Esophagus muscularis mucosa (tissue), 4 donors: ENCODE results near the gene SPAAR. TPM values are rescaled to one million over a fixed set of nuclear protein-coding genes. Genes with fewer than 3 reads are reported as not detected.

Experiments used
- DNase-seq: peaks from one replicate; pipeline ENCODE4 v3.0.0-alpha.2; 2017; ENCODE audit errors: extremely low spot score
- H3K27ac ChIP-seq, 4 donors: fragments of 200-600 bp; sonication (generic); replicated peaks in 1 of 4; 1 replicate in 3 of 4; 2 replicates in 1 of 4; pipeline ENCODE4 v1.5.1; 2016 to 2019; ENCODE audit warnings: mild to moderate bottlenecking in 1 of 4
- H3K27me3 ChIP-seq, 4 donors: fragments of 200-600 bp; sonication (generic); one replicate each; pipeline versions ENCODE4 v1.5.1 to v1.6.0; 2016 to 2019
- H3K36me3 ChIP-seq, 4 donors: fragments of 200-600 bp; sonication (generic); one replicate each; pipeline ENCODE4 v1.5.1; 2016 to 2019
- H3K4me1 ChIP-seq, 4 donors: fragments of 200-600 bp; sonication (generic); one replicate each; pipeline ENCODE4 v1.5.1; 2016 to 2019
- H3K4me3 ChIP-seq, 4 donors: fragments of 200-600 bp; sonication (generic); 1 replicate in 2 of 4; 2 replicates in 2 of 4; pipeline ENCODE4 v1.5.1; 2016 to 2019; ENCODE audit warnings: mild to moderate bottlenecking in 4 of 4, moderate library complexity in 1 of 4
- H3K9me3 ChIP-seq, 4 donors: fragments of 200-600 bp; sonication (generic); 1 replicate in 3 of 4; 2 replicates in 1 of 4; pipeline ENCODE4 v1.5.1; 2016 to 2019
- EP300 ChIP-seq: sonication (generic); formaldehyde crosslinking; IDR thresholded peaks from one replicate; pipeline ENCODE4 v1.6.1; 2017; ENCODE audit warnings: antibody characterized with exemption
- POLR2A ChIP-seq: fragments of 450-650 bp; IDR thresholded peaks from one replicate; pipeline ENCODE4 v1.6.1; 2017; ENCODE audit warnings: antibody characterized with exemption, moderate library complexity, mild to moderate bottlenecking, low read depth
- POLR2AphosphoS5 ChIP-seq, 2 donors: sonication (generic); formaldehyde crosslinking; IDR thresholded peaks; one replicate each; pipeline ENCODE4 v1.6.1; 2017; ENCODE audit warnings: antibody characterized with exemption in 2 of 2
- WGBS: methylation state at CpG from one replicate; pipeline ENCODE4 v1.1.5; 2018; 5-methylcytosine and 5-hydroxymethylcytosine counted together
- intact Hi-C: fragments of 100-400 bp; cut with DNase I; formaldehyde crosslinking; loops from one replicate; pipeline ENCODE4 v1.15.1; 2023
- total RNA-seq, 4 donors: library from RNA; depleted of rRNA; stranded (reverse); fragments of >200 nt; gene quantifications; one replicate each; pipeline versions ENCODE4 v1.1.0 to v1.2.1, GENCODE V29; 2016
- TF ChIP-seq, protein P1 (sequence below), 3 experiments: fragments of 200-600 bp in 2 of 3; fragments of 450-650 bp in 1 of 3; sonication (generic) in 2 of 3; IDR thresholded peaks; one replicate each; pipeline ENCODE4 v1.5.1; 2017 to 2019; ENCODE audit warnings: antibody characterized with exemption in 3 of 3, mild to moderate bottlenecking in 2 of 3, moderate library complexity in 1 of 3

The SPAAR gene
- total RNA-seq, 4 donors from 2014 or later = 2.1 to 5.7 (median 2.8) TPM

- Histone ChIP-seq H3K27me3 (peaks cover 0 to 20% (median 0%) of the 10 kb centered on the region in 4 donors), H3K36me3 (no peaks in the 10 kb centered on the region), H3K4me1 (no peaks in the 10 kb centered on the region), H3K4me3 (no peak overlapping the region), H3K9me3 (no peaks in the 10 kb centered on the region), H3K27ac (no peak overlapping the region)
- TF ChIP-seq POLR2AphosphoS5 (IDR thresholded peaks at IDR 0.05) (no peak), POLR2A (no peak), EP300 (no peak)
- TF ChIP-seq, protein P1, sequence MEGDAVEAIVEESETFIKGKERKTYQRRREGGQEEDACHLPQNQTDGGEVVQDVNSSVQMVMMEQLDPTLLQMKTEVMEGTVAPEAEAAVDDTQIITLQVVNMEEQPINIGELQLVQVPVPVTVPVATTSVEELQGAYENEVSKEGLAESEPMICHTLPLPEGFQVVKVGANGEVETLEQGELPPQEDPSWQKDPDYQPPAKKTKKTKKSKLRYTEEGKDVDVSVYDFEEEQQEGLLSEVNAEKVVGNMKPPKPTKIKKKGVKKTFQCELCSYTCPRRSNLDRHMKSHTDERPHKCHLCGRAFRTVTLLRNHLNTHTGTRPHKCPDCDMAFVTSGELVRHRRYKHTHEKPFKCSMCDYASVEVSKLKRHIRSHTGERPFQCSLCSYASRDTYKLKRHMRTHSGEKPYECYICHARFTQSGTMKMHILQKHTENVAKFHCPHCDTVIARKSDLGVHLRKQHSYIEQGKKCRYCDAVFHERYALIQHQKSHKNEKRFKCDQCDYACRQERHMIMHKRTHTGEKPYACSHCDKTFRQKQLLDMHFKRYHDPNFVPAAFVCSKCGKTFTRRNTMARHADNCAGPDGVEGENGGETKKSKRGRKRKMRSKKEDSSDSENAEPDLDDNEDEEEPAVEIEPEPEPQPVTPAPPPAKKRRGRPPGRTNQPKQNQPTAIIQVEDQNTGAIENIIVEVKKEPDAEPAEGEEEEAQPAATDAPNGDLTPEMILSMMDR (IDR thresholded peaks at IDR 0.05) = no peak
- DNase-seq = peak; percentile 66
- 91% methylated on average over 4 of the region's 4 CpGs for WGBS
- intact Hi-C loops = no loop called here
Measured at GRCh38 chr9:35867538-35867937, 41.8 kb upstream of the SPAAR start.

DNA sequence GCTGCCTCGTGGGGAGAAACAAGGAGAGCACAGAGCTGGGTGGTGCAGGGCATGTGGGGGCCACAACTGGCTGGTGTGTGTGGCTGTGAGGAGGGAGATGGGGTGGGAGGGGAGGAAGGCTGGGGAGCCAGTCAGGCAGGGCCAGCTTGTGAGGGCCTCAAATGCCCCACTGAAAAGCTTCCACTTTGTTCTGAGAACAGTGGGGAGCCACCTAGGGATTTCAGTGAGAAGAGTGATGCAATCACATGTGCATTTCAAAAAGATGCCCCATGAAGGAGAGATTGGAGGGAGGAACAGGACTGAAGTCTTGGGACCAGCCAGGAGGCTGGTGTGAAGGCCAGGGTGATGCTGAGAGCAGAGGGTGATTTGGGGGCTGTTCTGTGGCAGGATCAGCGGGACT, 40.4 kb upstream of the SPAAR start:
- 81% methylated on average over 2 of the region's 2 CpGs for WGBS
- TF ChIP-seq POLR2A = no peak
- no peaks in the 10 kb centered on the region for H3K9me3 ChIP-seq
- no peaks in the 10 kb centered on the region for H3K36me3 ChIP-seq
- no peak overlapping the region for H3K27ac ChIP-seq
- H3K4me3 ChIP-seq = no peak overlapping the region
- intact Hi-C loops = no loop called here
- peaks cover 0 to 20% (median 0%) of the 10 kb centered on the region in 4 donors for H3K27me3 ChIP-seq
- H3K4me1 ChIP-seq = no peaks in the 10 kb centered on the region
- DNase-seq = no peak

GRCh38 chr9:35869621-35870216, 39.6 kb upstream of the SPAAR start:
- Histone ChIP-seq H3K36me3 (no peaks in the 10 kb centered on the region), H3K27ac (no peak overlapping the region), H3K9me3 (no peaks in the 10 kb centered on the region), H3K4me1 (no peaks in the 10 kb centered on the region), H3K27me3 (peaks cover 0 to 20% (median 0%) of the 10 kb centered on the region in 4 donors), H3K4me3 (no peak overlapping the region)
- no peak for DNase-seq
- 84% methylated on average over 9 of the region's 19 CpGs for WGBS
- TF ChIP-seq EP300 (no peak), POLR2AphosphoS5 (IDR thresholded peaks at IDR 0.05) (no peak)
- intact Hi-C loops = no loop called here

DNA sequence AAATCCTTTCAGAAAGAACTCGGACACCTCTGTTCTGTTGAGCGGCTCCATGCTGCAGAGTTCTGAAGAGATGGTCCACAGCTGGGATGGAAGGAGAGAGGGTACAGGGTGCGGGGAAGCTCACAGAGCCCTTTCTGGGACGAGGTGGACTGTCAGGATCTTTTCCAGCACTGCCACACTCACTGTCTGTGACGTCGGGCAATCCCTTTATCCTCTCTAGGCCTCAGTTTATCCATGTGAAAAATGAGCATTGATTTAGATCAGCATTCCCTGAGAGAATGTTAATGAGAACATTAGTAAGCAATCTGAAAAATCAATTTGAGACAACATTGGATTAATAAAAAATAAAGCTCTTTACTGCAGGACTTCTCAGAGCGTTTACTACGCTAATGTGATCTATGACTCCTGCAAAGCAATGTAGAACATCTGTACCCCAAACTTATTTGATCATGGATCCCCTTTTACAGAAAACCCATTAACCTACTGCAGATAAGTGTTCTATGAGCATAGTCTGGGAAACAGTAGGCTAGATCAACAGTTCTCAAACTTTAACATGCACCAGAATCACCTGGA, 38.9 kb upstream of the SPAAR start, which contains the start of gene OR13J1:
Gene OR13J1 (minus strand): TSS at position 51 of the 573 bp plus-strand sequence. CDS start 0 bp downstream, at position 51.
- TF ChIP-seq EP300 = no peak
- TF ChIP-seq POLR2AphosphoS5 (IDR thresholded peaks at IDR 0.05) = no peak
- no peak for TF ChIP-seq POLR2A
- no peak within 1 kb of the TSS for H3K27ac ChIP-seq
- H3K36me3 ChIP-seq = no peaks in the 10 kb centered on the region
- WGBS = 89% methylated on average over 8 of the region's 8 CpGs
- H3K9me3 ChIP-seq = no peaks in the 10 kb centered on the region
- H3K4me1 ChIP-seq = no peaks in the 10 kb centered on the region
- intact Hi-C loops = no loop called here
- H3K4me3 ChIP-seq = no peak within 1 kb of the TSS
- DNase-seq = peak; percentile 45
- H3K27me3 ChIP-seq = peaks cover 0 to 20% (median 0%) of the 10 kb centered on the region in 4 donors

DNA sequence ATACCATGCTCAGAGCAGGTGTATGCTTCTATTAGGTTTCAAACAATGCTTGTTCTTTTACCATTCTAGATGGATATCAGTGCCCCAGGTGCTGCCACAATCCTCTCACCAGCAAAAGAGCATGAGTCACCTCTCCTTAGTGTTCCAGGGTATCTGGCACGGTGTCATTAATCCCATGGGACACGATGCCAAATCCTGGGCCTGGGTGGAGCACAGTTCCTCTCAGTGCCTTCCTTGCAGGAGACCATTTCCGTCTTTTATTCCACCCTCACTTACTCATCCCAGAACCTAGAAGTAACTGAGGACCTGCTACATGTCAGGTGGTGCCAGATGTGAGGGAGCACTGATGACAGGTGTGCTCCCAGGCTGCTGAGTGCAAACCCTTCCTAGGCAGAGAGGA, 37.7 kb upstream of the SPAAR start:
- WGBS = 65% methylated on average over 3 of the region's 3 CpGs
- intact Hi-C loops = no loop called here
- H3K4me1 ChIP-seq = no peaks in the 10 kb centered on the region
- TF ChIP-seq POLR2AphosphoS5 (IDR thresholded peaks at IDR 0.05) (no peak), POLR2A (no peak), EP300 (no peak)
- TF ChIP-seq, protein P1 (IDR thresholded peaks at IDR 0.05) = no peak
- H3K4me3 ChIP-seq = no peak overlapping the region
- H3K27ac ChIP-seq = no peak overlapping the region
- H3K36me3 ChIP-seq = no peaks in the 10 kb centered on the region
- DNase-seq = peak; percentile 53
- peaks cover 0 to 20% (median 0%) of the 10 kb centered on the region in 4 donors for H3K27me3 ChIP-seq
- H3K9me3 ChIP-seq = no peaks in the 10 kb centered on the region

GRCh38 chr9:35872505-35872904, 36.8 kb upstream of the SPAAR start:
- no peak for DNase-seq
- 74% methylated on average over 3 of the region's 3 CpGs for WGBS
- TF ChIP-seq, protein P1 (IDR thresholded peaks at IDR 0.05) = no peak
- TF ChIP-seq POLR2A (no peak), POLR2AphosphoS5 (IDR thresholded peaks at IDR 0.05) (no peak), EP300 (no peak)
- Histone ChIP-seq H3K4me3 (no peak overlapping the region), H3K27ac (no peak overlapping the region), H3K4me1 (no peaks in the 10 kb centered on the region), H3K27me3 (peaks cover 0 to 18% (median 0%) of the 10 kb centered on the region in 4 donors), H3K9me3 (no peaks in the 10 kb centered on the region), H3K36me3 (no peaks in the 10 kb centered on the region)
- intact Hi-C loops = no loop called here
